Left forelimb (tissue), 1 donor: Measurements from ENCODE around the gene NPEPPS.
"Not testable (repeated sequence)": the region's sequence is repeated elsewhere in the genome, so short reads cannot be mapped to it uniquely, and the experiment has no call there.

Source experiments
- DNase-seq: peaks from one replicate; pipeline ENCODE4 v3.0.0-alpha.2; 2018; ENCODE audit warnings: low spot score

Gene NPEPPS, protein sequence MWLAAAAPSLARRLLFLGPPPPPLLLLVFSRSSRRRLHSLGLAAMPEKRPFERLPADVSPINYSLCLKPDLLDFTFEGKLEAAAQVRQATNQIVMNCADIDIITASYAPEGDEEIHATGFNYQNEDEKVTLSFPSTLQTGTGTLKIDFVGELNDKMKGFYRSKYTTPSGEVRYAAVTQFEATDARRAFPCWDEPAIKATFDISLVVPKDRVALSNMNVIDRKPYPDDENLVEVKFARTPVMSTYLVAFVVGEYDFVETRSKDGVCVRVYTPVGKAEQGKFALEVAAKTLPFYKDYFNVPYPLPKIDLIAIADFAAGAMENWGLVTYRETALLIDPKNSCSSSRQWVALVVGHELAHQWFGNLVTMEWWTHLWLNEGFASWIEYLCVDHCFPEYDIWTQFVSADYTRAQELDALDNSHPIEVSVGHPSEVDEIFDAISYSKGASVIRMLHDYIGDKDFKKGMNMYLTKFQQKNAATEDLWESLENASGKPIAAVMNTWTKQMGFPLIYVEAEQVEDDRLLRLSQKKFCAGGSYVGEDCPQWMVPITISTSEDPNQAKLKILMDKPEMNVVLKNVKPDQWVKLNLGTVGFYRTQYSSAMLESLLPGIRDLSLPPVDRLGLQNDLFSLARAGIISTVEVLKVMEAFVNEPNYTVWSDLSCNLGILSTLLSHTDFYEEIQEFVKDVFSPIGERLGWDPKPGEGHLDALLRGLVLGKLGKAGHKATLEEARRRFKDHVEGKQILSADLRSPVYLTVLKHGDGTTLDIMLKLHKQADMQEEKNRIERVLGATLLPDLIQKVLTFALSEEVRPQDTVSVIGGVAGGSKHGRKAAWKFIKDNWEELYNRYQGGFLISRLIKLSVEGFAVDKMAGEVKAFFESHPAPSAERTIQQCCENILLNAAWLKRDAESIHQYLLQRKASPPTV

GRCh38 chr17:47530557-47531232, at the start of gene NPEPPS:
NPEPPS (plus strand) TSS chr17:47531108; CDS start chr17:47531301, 193 bp downstream.
- DNase-seq: peak; percentile 97

DNA sequence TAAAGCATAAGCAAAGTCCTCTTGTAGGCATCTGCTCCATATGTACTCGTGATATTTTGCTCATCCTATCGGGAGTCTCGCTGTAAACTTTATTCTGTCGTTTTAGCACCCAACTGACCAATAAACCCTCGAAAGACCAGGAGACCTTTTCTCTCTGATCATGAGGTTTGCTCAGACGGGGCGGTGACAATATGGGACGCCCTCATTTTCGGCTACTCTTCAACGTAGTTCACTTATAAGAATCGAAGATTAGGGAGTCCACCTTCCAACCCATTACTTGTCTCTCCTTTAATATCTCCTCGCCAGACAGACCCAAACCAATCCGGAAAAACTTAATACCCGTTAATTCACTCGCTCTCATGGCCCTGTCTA, 39.1 kb upstream of the NPEPPS start:
- DNase-seq: not testable (repeated sequence)

DNA sequence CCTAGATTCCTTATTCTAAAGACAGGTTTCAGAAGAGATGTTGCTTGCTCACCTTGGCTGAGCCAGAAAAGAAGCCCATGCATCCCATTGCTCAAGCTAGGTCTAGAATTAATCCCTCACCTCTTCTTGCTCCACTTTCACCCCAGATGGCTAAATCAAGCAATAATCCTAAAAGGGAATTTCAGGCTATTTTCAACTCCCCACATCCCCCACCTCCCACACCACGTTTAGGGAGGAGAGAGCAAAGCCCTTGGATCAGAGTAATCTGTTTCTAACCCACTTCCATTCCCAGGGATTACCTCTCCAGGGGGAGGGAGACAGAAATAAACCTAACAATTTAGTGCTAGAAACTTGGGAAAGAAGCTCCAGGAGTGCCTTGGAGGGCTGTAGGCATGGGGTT, 31.8 kb upstream of the NPEPPS start:
- not testable (repeated sequence) for DNase-seq

- not testable (repeated sequence) for DNase-seq
Observed at GRCh38 chr17:47499494-47499893, 31.4 kb upstream of the NPEPPS start.

- not testable (repeated sequence) for DNase-seq
Observed at GRCh38 chr17:47500620-47501019, 30.3 kb upstream of the NPEPPS start.

DNA sequence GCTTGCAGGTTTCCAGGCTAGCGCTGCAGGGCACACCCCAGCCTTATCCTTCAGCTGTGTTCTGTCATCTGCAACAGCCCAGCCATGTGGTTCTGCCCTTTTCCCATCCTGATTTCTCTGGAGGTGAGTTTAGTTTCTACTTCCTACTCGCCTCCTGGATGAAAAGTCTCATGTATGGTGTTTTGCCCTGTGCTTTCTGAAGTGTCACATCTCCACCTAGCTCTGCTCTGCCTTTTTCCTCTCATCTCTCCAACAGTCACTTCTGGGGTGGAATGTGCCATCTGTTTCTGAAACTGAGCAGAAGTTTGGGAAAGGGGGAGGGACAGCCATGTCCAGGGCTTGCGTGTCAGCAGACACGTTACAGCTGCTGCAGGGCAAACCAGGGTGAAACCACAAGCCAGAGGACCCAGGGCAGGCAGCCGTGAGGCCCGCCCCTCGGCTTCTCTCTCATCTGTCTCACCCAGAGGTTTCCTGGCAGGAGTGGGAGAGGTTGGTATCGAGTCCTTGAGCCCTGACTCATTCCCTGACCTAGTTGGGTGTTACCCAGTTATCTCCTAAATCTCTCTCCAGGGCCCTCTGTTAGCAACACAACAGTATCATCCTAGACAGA, 28.7 kb upstream of the NPEPPS start:
- DNase-seq: not testable (repeated sequence)

DNA sequence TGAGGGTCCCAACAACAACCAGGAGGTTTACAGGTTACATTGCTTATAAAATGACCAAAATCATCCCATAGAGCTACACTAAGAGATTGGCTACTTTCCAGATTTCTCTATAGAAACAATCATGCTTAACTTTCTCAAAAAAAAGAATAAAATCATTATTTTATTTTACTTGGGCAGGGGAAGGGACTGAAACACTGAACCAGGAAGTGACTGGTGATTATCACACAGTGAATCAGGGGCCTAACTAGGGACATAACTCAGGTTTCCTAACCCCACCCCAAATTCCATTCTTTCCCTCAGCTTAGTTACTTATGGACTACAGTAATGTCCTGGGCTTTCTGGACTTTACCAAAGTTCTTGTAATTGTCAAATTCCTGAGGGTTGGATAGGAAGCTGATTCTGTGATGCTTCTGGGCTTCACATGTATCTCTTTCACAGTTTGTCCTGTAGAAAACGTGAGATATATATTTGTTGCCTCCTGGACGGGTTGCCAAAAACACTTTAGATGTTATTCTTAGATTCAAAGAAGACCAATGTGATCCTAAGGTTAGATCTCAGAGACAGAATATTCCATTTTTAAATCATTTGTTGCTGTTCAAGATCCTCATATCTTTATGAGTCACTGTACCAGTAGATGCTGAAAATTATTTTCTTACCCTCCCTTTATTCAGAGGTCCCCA, 28.0 kb upstream of the NPEPPS start:
- DNase-seq: not testable (repeated sequence)

DNA sequence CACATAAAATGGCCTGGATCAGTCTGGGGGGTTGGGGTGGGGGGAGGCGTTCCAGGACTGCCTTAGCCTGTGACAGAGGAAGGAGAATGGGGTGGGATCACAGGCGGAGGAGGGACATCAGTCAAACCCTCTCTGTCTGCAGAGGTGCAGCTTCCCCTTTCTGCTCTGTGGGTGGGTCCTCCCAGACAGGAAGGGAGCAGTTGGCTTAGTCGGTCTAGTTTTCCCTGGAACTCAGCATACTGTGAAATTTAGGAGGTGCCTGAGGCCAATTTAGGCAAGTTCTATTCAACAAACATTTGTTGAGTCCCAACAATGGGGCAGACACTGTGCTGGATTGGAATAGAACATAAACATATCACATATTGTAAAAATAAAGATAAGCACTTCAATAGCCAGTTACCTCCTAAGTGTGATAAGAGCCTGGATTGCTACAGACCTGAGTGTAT, 19.2 kb upstream of the NPEPPS start:
- not testable (repeated sequence) for DNase-seq

DNA sequence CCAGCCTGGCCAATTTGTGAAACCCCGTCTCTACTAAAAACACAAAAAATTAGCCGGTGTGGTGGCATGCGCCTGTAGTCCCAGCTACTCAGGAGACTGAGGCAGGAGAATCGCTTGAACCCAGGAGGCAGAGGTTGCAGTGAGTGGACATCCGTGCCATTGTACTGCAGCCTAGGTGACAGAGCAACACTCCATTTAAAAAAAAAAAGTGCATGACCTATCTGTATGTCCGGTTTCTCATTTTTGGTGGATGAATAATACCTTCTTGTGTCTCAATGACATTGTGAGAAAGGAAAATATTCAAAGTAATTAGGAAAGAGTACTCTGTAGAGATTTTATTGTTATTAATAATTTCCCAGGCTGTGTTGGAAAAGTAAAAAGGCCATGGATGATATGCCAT, 17.6 kb upstream of the NPEPPS start:
- not testable (repeated sequence) for DNase-seq

DNA sequence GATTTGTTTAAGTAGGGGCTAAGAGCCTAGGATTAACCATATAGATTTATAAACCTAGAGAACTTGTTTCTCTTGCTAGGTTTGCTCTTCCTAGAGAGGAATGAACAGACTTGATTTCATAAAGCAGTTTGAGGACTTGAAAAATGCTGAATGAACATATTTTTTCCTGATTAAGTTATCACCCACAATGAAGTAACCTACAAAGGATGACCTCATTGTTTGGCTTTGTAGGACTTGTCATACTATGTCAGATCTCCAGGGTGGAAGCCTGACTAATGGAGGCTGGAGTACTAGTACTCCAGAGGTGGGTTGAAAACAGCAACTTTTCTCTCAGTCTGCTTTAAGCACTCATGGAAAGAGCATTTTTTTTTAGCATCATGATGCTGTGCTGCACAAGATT, 12.0 kb upstream of the NPEPPS start:
- DNase-seq: not testable (repeated sequence)

DNA sequence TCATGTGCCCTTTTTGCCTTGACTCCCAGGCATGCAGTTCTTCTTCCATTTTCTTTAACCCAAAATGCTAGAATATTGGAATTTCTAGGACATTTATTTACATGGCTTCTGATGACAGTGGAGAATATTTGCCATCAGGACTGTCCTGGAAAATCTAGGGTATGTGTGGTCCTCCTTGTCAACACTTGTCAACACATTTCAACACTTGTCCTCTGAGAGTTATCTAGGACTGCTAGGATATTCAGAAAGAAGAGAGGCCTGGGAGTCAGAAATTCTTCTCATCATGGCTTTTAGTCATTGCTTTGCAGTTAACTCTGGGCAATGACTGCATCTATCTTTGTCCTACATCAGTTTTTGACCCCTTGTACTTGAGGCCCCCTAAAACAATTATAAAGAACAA, 11.5 kb upstream of the NPEPPS start:
- DNase-seq: not testable (repeated sequence)

- not testable (repeated sequence) for DNase-seq
Observed at GRCh38 chr17:47520279-47520678, 10.6 kb upstream of the NPEPPS start.

GRCh38 chr17:47521434-47521833, 9.5 kb upstream of the NPEPPS start:
- DNase-seq: not testable (repeated sequence)

GRCh38 chr17:47522341-47522740, 8.6 kb upstream of the NPEPPS start:
- not testable (repeated sequence) for DNase-seq

GRCh38 chr17:47531233-47531820, 419 bp downstream of the NPEPPS start:
- DNase-seq: not testable (repeated sequence)

- not testable (repeated sequence) for DNase-seq
Observed at GRCh38 chr17:47539085-47539484, 8.2 kb downstream of the NPEPPS start.

GRCh38 chr17:47541676-47542075, 10.8 kb downstream of the NPEPPS start:
- DNase-seq: not testable (repeated sequence)

DNA sequence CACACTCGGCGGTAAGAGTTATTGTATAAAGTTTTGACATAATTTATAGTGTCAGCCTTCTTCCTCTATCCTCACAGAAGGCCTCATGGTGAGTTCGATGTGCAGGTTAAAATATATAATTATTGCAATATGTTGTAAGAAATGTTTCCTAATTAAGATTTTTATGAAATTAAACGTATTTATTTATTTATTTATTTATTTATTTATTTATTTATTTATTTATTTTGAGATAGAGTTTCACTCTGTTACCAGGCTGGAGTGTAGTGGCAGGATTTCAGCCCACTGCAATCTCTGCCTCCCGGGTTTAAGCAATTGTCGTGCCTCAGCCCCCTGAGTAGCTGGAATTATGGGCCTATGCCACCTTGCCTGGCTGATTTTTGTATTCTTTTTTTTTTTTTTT, 13.4 kb downstream of the NPEPPS start:
- DNase-seq: not testable (repeated sequence)

- DNase-seq: not testable (repeated sequence)
Observed at GRCh38 chr17:47554733-47555132, 23.8 kb downstream of the NPEPPS start.

DNA sequence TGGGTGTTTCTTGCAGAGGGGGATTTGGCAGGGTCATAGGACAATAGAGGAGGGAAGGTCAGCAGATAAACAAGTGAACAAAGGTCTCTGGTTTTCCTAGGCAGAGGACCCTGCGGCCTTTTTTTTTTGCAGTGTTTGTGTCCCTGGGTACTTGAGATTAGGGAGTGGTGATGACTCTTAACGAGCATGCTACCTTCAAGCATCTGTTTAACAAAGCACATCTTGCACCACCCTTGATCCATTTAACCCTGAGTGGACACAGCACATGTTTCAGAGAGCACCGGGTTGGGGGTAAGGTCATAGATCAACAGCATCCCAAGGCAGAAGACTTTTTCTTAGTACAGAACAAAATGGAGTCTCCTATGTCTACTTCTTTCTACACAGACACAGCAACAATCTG, 25.2 kb downstream of the NPEPPS start:
- not testable (repeated sequence) for DNase-seq
